SH-SY5Y (cell line): ENCODE measurements around the gene IRF3.

Experiments used
- GATA2 ChIP-seq: IDR thresholded peaks from 2 replicates; pipeline ENCODE4 v1.6.1; 2011; ENCODE audit warnings: mild to moderate bottlenecking, low read depth, low read length
- GATA3 ChIP-seq: IDR thresholded peaks from 2 replicates; pipeline ENCODE4 v1.6.1; 2011; ENCODE audit warnings: low read depth, mild to moderate bottlenecking, low read length, moderate library complexity

Gene IRF3

DNA sequence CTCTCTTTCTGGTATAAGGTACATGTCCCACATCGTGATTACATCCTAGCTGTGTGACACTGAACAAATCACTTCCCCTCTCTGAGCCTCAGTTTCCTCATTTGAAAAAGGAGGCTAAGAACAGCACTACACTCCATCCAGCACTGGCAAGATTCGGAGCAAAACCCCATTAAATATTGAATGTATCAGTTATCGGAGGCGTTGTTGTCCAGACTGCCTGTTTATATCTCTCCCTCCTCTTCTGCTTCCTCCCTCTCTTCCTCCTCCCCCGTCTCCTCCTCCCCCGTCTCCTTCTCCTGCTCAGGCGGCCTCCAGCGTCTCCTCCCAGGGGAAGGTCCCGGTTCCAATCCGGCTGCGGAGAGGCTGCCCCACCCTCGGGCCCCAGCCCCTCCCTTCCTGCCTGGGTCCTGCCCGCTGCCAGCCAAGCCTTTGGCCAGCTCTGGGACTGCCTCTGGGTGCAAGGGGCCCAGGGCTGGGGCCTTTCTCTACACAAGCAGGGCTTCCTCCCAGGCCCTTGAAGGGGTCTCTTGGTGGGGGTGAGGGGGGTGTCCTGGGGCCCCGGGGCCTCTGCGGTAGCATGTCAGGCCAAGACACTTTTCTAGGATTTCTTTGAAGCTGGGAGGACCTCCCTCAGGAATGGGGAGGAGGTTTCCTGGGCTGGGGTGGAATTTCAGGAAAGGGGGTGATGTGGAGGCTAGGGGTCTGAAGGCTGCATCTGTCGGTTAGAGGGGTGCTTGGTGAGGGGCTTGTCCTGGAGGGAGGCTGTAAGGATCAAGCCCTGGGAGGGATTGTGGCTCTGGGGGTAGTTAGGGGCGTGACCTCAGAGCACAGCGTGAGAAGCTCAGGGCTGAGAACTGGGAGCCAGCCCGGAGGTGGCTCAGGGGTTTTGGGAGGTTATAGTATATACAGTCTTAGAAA is 27.6 kb downstream of the IRF3 start:
- TF ChIP-seq GATA2 (no peak), GATA3 (no peak)

DNA sequence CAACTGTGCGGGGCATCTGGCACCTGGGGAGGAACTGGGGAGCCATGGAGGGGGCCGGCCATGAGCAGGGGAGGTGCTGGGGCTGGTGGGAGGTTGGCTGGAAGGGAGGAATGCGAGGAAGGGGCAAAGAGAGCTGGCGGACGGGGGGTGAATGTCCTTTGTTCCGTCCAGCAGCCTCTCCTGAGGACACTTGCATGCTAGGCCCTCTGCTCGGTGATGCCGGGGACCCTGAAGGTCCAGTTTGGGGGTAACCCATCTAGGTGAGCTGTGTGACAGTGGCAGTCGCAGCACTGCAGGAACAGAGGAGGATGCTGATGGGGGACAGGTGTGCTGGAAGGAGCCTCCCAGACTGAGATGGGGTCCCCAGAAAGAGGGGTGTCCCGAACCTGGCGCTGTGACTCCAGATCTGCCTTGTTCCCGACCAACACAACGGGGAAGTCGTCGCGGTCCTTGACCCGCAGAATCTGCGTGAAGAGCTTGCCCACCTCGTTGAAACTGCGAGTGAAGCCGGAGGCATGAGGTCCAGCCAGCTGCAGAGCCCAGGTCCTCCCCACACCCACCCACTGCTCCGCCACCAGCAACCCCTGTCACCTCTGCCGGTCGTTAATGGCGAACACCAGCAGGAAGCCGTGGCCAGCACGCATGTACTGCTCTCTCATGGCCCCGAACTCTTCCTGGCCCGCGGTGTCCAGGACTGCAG is 29.3 kb downstream of the IRF3 start:
- TF ChIP-seq GATA3 (no peak), GATA2 (no peak)

DNA sequence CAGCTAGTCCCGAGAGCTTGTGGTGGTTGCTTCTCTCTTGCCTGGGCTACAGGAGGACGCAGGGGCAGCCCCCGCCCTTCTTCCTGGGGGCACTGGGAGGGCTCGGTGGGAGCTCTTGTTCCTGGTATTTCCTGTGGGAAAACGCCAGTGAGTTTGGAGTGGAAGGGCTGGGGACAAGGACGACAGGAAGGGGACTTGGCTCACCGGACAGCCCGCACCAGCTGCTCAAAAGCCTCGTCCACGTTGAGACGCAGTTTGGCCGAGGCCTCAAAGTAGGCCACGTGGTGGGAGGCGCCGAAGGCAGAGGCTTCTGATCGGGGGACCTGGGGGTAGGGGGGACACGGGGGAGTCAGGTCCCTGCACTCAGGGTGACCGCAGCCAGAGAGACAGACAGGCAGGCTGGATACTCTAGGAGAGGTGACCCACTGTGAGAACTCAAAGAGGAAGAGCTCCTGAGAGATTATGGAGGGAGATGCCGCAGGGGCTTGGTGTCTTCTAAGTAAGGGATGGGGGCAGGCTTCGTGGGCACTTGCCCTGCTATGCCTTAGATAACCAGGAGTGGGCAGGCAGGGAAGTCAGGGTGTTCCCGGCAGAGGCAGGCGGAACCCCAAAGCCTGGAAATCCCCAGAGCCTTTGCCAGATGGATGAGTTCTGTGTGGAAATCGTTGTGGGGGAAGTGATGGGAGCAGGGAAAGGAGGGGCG is 30.0 kb downstream of the IRF3 start:
- no peak for TF ChIP-seq GATA3
- no peak for TF ChIP-seq GATA2

DNA sequence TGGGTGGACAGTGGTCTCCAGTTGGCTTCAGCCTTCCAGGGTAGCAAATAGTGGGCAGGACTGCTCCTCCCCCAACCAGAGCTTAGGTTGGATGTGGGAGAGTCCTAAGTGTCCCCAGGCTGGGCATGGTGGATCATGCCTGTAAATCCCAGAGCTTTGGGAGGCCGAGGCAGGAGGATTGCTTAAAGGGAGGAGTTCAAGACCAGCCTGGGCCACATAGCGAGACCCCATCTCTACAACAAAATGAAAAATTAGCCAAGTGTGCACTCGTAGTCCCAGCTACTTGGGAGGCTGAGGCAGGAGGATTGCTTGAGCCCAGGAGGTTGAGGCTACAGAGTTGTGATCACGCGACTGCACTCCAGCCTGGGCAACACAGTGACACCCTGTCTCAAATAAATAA is 33.1 kb downstream of the IRF3 start:
- no peak for TF ChIP-seq GATA3
- no peak for TF ChIP-seq GATA2

DNA sequence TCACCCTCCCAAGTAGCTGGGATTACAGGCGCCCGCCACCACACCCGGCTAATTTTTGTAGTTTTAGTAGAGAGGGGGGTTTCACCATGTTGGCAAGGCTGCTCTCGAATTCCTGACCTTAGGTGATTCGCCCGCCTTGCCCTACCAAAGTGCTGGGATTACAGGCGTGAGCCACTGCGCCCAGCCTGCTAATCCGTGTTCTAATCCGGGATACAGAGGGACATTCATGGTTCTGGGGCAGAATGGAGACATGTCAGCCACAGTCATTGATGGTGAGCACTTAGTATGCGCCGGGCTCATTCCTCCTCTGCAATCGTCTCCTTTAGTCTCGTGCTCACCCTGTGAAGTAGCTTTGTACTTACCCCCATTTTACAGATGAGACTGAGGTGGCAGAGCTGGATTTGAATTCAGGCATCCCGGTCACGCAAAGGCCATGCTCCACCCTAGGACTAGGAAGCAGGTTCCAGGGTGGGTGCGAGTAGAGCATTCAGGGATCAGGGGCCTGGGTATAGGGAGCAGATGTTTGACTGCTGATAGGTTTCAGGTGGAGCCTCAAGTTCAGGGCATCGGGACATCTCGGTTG is 34.0 kb downstream of the IRF3 start:
- TF ChIP-seq GATA3 (no peak), GATA2 (peak; percentile 4; the same call in 1 of the 2 replicates)

DNA sequence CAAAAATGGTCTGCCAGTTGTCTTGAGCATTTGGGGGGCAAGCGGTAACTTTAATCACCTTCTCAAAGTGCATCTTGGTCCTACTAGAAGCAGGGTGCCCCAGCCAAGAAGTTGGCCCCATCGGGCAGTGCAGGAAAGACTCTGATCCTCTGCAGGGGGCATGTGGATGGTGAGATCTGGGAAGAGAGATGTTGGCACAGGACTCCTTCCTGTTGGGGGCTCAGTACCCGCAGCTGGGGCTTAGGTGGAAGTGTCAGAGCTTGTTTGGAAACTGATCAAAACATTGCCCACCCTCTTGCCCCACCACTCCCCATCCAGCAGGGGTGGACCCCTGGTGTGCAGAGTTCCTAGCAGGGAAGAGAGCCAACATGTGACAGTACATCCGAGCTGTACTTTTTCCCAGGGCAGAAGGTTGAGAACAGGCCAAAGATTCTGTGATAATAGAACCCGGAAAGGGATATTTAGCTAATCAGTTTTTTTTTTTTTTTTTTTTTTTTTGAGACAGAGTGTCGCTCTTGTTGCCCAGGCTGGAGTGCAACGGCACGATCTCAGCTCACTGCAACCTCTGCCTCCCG is 34.6 kb downstream of the IRF3 start:
- peak; percentile 77 for TF ChIP-seq GATA2
- no peak for TF ChIP-seq GATA3

DNA sequence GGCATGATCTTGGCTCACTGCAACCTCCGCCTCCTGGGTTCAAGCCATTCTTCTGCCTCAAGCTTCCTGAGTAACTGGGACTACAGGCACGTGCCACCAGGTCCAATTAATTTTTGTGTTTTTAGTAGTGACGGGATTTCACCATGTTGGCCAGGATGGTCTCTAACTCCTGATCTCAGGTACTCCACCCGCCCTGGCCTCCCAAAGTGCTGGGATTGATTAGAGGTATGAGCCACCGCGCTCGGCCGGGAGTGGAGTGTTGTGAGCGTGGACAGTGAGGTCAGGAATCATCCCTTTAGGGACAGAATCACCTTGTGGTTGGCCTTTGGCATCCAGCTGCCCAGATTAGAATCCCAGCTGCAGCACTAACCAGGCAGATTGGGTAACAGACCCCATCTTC is 36.0 kb downstream of the IRF3 start:
- TF ChIP-seq GATA2, result no peak
- TF ChIP-seq GATA3, result no peak

DNA sequence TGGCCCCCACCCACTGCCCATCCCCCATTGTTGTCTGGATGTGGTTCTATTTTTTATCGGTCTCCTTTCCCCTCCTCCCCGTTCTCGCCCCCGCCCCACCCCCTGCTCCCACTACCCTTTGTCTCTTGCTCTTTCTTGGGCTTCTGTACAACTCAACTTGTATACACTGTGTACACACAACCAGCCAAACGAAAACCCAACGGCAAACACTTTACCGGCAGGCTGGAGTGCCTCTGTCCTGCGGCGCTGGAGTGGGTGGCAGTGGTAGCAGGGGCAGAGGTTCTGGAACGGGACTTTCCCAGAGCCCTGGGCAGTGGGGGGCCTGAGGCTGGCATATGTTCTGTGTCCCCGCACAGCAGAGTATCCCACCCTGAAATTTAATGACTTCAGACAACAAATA is 39.4 kb downstream of the IRF3 start:
- no peak for TF ChIP-seq GATA2
- TF ChIP-seq GATA3, result no peak

DNA sequence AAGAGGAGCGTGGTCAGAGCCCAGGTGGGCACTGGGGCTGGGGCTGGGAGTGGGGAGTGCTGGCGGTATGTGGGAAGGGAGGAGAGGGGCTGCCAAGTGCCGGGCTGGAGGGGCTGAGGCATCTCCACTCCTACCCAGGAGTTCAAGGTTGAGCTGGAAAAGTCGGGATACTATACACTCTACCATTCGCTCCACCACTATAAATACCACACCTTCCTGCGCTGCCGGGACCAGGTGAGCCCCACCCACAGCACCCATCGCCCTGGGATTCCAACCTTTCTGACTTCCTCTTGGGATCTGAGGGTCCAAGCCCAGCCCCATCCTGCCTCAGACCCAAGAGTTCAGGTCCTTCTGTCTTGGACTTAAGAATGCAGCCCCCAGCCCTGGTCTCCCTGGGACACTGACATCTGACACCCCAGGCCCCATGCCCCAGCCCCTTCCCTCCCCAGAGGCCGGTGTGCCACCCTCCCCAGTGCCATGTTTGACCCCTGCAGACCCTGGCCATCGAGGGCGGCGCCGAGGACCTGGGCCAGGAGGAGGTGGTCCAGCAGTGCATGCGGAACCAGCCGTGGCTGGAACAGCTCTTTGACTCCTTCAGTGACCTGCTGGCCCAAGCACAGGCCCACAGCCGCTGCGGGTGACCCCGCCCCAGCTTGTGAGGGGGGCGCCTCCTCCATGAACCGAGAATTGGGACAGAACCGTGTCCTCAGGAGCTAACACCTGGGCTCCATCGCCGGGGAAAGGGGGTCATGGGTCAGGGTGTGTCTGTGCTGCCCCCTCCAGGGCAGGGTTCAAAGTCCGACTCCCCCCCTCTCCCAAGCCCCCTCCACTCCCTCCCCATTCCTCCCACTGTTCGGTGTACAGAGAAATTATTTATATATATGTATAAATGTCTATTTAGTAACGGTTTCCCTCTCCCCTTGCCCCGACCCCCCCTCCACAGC is 40.4 kb downstream of the IRF3 start:
- TF ChIP-seq GATA2 (no peak), GATA3 (no peak)

DNA sequence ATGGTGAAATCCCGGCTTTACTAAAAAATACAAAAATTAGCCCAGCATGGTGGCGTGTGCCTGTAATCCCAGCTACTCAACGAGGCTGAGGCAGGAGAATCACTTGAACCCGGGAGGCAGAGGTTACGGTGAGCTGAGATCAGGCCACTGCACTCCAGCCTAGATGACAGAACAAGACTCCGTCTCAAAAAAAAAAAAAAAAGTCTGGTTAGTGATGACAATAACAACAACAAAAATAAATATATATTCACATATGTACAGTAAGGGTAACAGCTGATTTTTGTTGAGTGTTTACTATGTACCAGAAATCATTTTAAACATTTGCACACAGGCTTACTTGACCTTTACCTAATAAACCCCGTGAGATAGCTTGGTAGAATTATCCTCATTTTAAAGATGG is 48.7 kb downstream of the IRF3 start:
- TF ChIP-seq GATA2 (no peak), GATA3 (no peak)

DNA sequence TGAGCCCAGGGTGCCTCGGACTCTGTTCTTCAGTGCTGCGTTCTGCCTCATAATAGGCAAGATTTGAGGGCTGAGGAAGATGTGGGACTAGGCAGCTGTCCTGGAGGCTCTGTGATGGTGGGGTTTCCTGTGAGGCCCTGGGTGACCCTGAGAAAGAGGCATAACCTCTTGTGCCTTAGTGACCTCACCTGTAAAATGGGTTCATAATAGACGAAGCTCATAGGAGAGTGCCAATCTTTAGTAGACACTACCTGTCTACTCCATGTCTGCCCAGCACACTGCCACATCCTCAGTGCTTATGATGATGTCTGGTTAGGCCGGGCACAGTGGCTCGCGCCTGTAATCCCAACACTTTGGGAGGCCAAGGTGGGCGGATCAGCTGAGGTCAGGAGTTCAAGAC is 49.1 kb downstream of the IRF3 start:
- no peak for TF ChIP-seq GATA2
- TF ChIP-seq GATA3, result no peak

DNA sequence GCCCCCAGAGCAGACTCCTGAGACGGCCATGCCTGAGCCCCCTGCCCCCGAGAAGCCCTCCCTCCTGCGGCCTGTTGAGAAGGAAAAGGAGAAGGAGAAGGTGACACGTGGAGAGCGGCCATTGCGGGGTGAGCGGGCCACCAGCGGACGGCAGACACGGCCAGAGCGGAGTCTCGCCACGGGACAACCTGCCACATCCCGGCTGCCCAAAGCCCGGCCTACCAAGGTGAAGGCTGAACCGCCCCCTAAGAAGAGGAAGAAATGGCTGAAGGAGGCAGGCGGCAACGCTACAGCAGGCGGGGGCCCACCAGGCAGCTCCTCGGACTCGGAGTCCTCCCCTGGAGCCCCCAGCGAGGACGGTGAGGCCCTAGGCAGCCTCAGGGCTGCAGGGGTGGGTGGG is 49.8 kb downstream of the IRF3 start:
- TF ChIP-seq GATA3 (no peak), GATA2 (no peak)
